RPMI7951 (cell line): Measurements from ENCODE around the gene PLCB1. TPM values are rescaled to one million over a fixed set of nuclear protein-coding genes. Genes with fewer than 3 reads are reported as not detected.

Source experiments
- DNase-seq: peaks from one replicate; pipeline ENCODE4 v3.0.0-alpha.2; 2012; ENCODE audit warnings: low read depth
- total RNA-seq: library from RNA; depleted of rRNA; stranded (reverse); fragments of >200 nt; shearing (Covaris generic); gene quantifications from 2 replicates; pipeline ENCODE4 v1.2.3, GENCODE V29; 2014

PLCB1 gene
- total RNA-seq, 1 experiment from 2014 or later = 28.4 TPM

GRCh38 chr20:8718279-8718678, 586.2 kb downstream of the PLCB1 start:
- DNase-seq = peak; percentile 72

GRCh38 chr20:8720089-8720488, 588.0 kb downstream of the PLCB1 start:
- no peak for DNase-seq

- peak; percentile 65 for DNase-seq
These were observed 589.0 kb downstream of the PLCB1 start for GRCh38 chr20:8721098-8721497.

- peak; percentile 74 for DNase-seq
These were observed 590.3 kb downstream of the PLCB1 start for GRCh38 chr20:8722277-8722928.

GRCh38 chr20:8723296-8723695, 591.2 kb downstream of the PLCB1 start:
- DNase-seq = no peak

- DNase-seq = no peak
These were observed 592.8 kb downstream of the PLCB1 start for GRCh38 chr20:8724884-8725283.

GRCh38 chr20:8726460-8726859, 594.4 kb downstream of the PLCB1 start:
- DNase-seq = no peak

GRCh38 chr20:8735014-8735413, 602.9 kb downstream of the PLCB1 start:
- no peak for DNase-seq

GRCh38 chr20:8735674-8736073, 603.6 kb downstream of the PLCB1 start:
- no peak for DNase-seq

- DNase-seq = no peak
These were observed 608.2 kb downstream of the PLCB1 start for GRCh38 chr20:8740265-8740664.

GRCh38 chr20:8744228-8744844, 612.3 kb downstream of the PLCB1 start:
- no peak for DNase-seq

- peak; percentile 84 for DNase-seq
These were observed 617.0 kb downstream of the PLCB1 start for GRCh38 chr20:8749101-8749500.

GRCh38 chr20:8749986-8750385, 617.9 kb downstream of the PLCB1 start:
- DNase-seq = peak; percentile 67

GRCh38 chr20:8755340-8756118, 623.5 kb downstream of the PLCB1 start:
- DNase-seq = no peak

GRCh38 chr20:8756410-8756809, 624.3 kb downstream of the PLCB1 start:
- peak; percentile 98 for DNase-seq

GRCh38 chr20:8757146-8757545, 625.1 kb downstream of the PLCB1 start:
- DNase-seq = peak; percentile 97

GRCh38 chr20:8764344-8764962, 632.4 kb downstream of the PLCB1 start:
- no peak for DNase-seq

GRCh38 chr20:8766868-8767390, 634.9 kb downstream of the PLCB1 start:
- no peak for DNase-seq

- no peak for DNase-seq
These were observed 642.3 kb downstream of the PLCB1 start for GRCh38 chr20:8774412-8774811.

GRCh38 chr20:8777911-8778310, 645.8 kb downstream of the PLCB1 start:
- DNase-seq = peak; percentile 73

GRCh38 chr20:8778387-8778786, 646.3 kb downstream of the PLCB1 start:
- no peak for DNase-seq

- no peak for DNase-seq
These were observed 648.8 kb downstream of the PLCB1 start for GRCh38 chr20:8780915-8781314.
